OCI-LY1 (cell line): ENCODE data around the gene EGFL6.

Source experiments
- H2AFZ ChIP-seq: fragments of 200-600 bp; sonication (generic), shearing (Covaris generic); 2 replicates; pipeline ENCODE4 v1.6.0; 2014; ENCODE audit warnings: antibody characterized with exemption, mild to moderate bottlenecking, low read length
- H3F3A ChIP-seq: fragments of 200-600 bp; sonication (generic), shearing (Covaris generic); 2 replicates; pipeline ENCODE4 v1.6.0; 2014; ENCODE audit warnings: mild to moderate bottlenecking, antibody characterized with exemption, low read length, moderate library complexity; ENCODE audit not compliant: insufficient read depth
- H3K27ac ChIP-seq: fragments of 200-600 bp; sonication (generic); 2 replicates; pipeline ENCODE4 v1.5.1; 2014; ENCODE audit warnings: low read length, mixed run types, mild to moderate bottlenecking, low read depth; ENCODE audit not compliant: poor library complexity, severe bottlenecking
- H3K27me3 ChIP-seq: fragments of 200-600 bp; sonication (generic); 2 replicates; pipeline ENCODE4 v1.6.0; 2014; ENCODE audit warnings: antibody characterized with exemption, mild to moderate bottlenecking, low read length, moderate library complexity; ENCODE audit not compliant: insufficient read depth
- H3K36me3 ChIP-seq: fragments of 200-600 bp; sonication (generic); 2 replicates; pipeline ENCODE4 v1.6.1; 2014; ENCODE audit warnings: mild to moderate bottlenecking, antibody characterized with exemption, low read length, moderate library complexity, mixed read lengths; ENCODE audit not compliant: insufficient read depth
- H3K4me1 ChIP-seq: fragments of 200-600 bp; sonication (generic); 2 replicates; pipeline ENCODE4 v1.5.1; 2014; ENCODE audit warnings: mild to moderate bottlenecking, low read length, moderate library complexity; ENCODE audit not compliant: insufficient read depth, severe bottlenecking
- H3K4me2 ChIP-seq: fragments of 200-600 bp; sonication (generic), shearing (Covaris generic); 2 replicates; pipeline ENCODE4 v1.6.1; 2014; ENCODE audit warnings: low read length
- H3K4me3 ChIP-seq: fragments of 200-600 bp; sonication (generic); 2 replicates; pipeline ENCODE4 v1.5.1; 2014; ENCODE audit warnings: low read length, low read depth, mild to moderate bottlenecking, mixed read lengths; ENCODE audit not compliant: poor library complexity, severe bottlenecking
- H3K79me2 ChIP-seq: fragments of 200-600 bp; shearing (Covaris generic); 2 replicates; pipeline ENCODE4 v1.6.1; 2016; ENCODE audit warnings: mixed run types, low read length, mixed read lengths; ENCODE audit not compliant: insufficient read depth
- H3K9ac ChIP-seq: fragments of 200-600 bp; sonication (generic), shearing (Covaris generic); 2 replicates; pipeline ENCODE4 v1.6.1; 2014; ENCODE audit warnings: mild to moderate bottlenecking, low read length, mixed read lengths
- H3K9me2 ChIP-seq: fragments of 200-600 bp; sonication (generic), shearing (Covaris generic); 2 replicates; pipeline ENCODE4 v1.6.1; 2014; ENCODE audit warnings: low read depth, mild to moderate bottlenecking, low read length, mixed read lengths
- H3K9me3 ChIP-seq: fragments of 200-600 bp; shearing (Covaris generic); 2 replicates; pipeline ENCODE4 v1.6.1; 2014; ENCODE audit warnings: low read length, mixed read lengths
- H4K20me1 ChIP-seq: fragments of 200-600 bp; sonication (generic), shearing (Covaris generic); 2 replicates; pipeline ENCODE4 v1.6.0; 2016; ENCODE audit warnings: mild to moderate bottlenecking, low read length; ENCODE audit not compliant: insufficient read depth
- CTCF ChIP-seq: fragments of 200-600 bp; sonication (generic), shearing (Covaris generic); IDR thresholded peaks from 2 replicates; pipeline ENCODE4 v1.5.1; 2017; ENCODE audit warnings: mild to moderate bottlenecking, antibody characterized with exemption, low read length, moderate library complexity, mixed read lengths
- EZH2 ChIP-seq: fragments of 200-600 bp; sonication (generic), shearing (Covaris generic); IDR thresholded peaks from 2 replicates; pipeline ENCODE4 v1.8.0; 2017; ENCODE audit warnings: borderline replicate concordance, mixed run types, mild to moderate bottlenecking, antibody characterized with exemption, low read length, moderate library complexity, mixed read lengths

The EGFL6 gene

DNA sequence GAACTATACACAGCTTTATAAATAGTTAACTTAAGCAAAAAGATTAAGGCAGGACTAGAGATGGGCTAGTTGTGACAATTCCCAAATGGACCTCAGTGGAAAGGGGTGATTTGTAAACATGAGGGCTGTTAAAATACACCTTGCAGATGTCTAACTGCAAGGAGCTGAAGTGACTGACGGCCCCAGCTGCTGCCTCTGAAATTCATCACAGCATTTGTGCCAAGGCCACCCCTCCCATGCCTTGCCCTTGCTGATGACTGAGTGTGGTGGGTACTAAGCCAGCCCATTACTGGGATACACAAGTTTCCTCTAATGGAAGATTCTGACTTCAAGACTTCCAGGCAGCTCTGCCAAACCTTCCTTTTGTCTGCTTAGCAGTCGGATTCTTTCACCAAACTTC lies 23.7 kb upstream of the EGFL6 start:
- Histone ChIP-seq H2AFZ (no peak overlapping the region), H3K9me3 (no peaks in the 10 kb centered on the region), H4K20me1 (no peaks in the 10 kb centered on the region), H3K27me3 (no peaks in the 10 kb centered on the region), H3K4me2 (no peak overlapping the region), H3K27ac (no peak overlapping the region), H3F3A (no peaks in the 10 kb centered on the region), H3K9ac (no peak overlapping the region), H3K79me2 (no peaks in the 10 kb centered on the region), H3K4me3 (no peak overlapping the region), H3K9me2 (no peaks in the 10 kb centered on the region), H3K36me3 (no peaks in the 10 kb centered on the region), H3K4me1 (no peaks in the 10 kb centered on the region)
- TF ChIP-seq EZH2, result no peak
- no peak for TF ChIP-seq CTCF

DNA sequence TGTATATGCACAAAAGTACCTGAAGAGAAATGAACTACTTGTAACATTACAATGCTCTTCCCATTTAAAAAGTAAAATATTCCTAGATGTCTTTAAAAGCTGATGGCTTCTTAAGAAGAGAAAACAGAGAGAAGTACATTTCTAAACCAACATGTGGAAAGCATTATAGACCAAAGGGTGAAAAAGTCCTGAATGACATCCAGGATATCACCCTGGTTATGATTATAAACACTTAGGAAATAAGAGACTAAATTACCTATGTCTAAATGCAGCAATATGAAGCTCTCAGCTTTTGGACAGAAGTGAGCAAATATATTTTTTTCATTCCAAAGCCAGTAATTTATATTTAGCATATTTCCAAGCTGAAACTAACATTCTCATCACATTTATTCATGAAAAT lies 21.7 kb upstream of the EGFL6 start:
- H3K4me3 ChIP-seq, result no peak overlapping the region
- no peaks in the 10 kb centered on the region for H3K4me1 ChIP-seq
- no peaks in the 10 kb centered on the region for H4K20me1 ChIP-seq
- no peak overlapping the region for H3K9ac ChIP-seq
- no peak overlapping the region for H2AFZ ChIP-seq
- no peaks in the 10 kb centered on the region for H3K79me2 ChIP-seq
- H3K9me2 ChIP-seq, result no peaks in the 10 kb centered on the region
- no peaks in the 10 kb centered on the region for H3F3A ChIP-seq
- no peaks in the 10 kb centered on the region for H3K9me3 ChIP-seq
- no peak for TF ChIP-seq EZH2
- no peak for TF ChIP-seq CTCF
- H3K4me2 ChIP-seq, result no peak overlapping the region
- H3K36me3 ChIP-seq, result no peaks in the 10 kb centered on the region
- H3K27ac ChIP-seq, result no peak overlapping the region
- no peaks in the 10 kb centered on the region for H3K27me3 ChIP-seq

DNA sequence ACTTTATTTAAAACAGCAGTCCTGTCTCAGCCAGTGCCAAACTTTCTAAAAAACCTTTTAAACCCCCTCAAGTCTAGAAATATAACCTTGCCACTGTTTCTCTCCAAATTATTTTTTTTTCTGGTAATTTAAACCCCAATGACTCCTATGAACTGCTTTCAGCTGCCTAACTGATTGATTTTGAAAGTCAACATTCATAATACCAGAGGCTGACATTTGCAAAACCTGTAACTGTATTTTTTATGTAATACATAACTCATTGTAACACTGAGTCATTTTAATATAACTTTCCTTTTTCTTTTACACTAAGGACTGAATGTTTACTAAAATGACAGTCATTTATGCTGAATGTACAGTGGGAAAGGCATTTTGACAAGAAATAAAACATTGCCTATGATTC lies 19.1 kb upstream of the EGFL6 start:
- no peaks in the 10 kb centered on the region for H3K9me3 ChIP-seq
- no peaks in the 10 kb centered on the region for H3K36me3 ChIP-seq
- H3K27me3 ChIP-seq, result no peaks in the 10 kb centered on the region
- H3K9ac ChIP-seq, result no peak overlapping the region
- no peaks in the 10 kb centered on the region for H3F3A ChIP-seq
- no peaks in the 10 kb centered on the region for H3K9me2 ChIP-seq
- H3K4me1 ChIP-seq, result no peaks in the 10 kb centered on the region
- no peak overlapping the region for H3K4me2 ChIP-seq
- no peak overlapping the region for H3K4me3 ChIP-seq
- TF ChIP-seq CTCF, result no peak
- TF ChIP-seq EZH2, result no peak
- no peak overlapping the region for H2AFZ ChIP-seq
- no peak overlapping the region for H3K27ac ChIP-seq
- H3K79me2 ChIP-seq, result no peaks in the 10 kb centered on the region
- no peaks in the 10 kb centered on the region for H4K20me1 ChIP-seq
